OCI-LY3 (cell line): Measurements from ENCODE around the gene UBTD1.

Experiments used
- EZH2phosphoT487 ChIP-seq: fragments of 200-600 bp; shearing (Covaris generic); IDR thresholded peaks from 2 replicates; pipeline ENCODE4 v1.6.1; 2018; ENCODE audit warnings: antibody characterized with exemption, mixed run types, low read depth
- TF ChIP-seq, protein P1 (sequence below): fragments of 200-600, 300-600 bp; sonication (generic); IDR thresholded peaks from 2 replicates; pipeline ENCODE4 v1.5.1; 2014; ENCODE audit warnings: antibody characterized with exemption, low read length, low read depth

DNA sequence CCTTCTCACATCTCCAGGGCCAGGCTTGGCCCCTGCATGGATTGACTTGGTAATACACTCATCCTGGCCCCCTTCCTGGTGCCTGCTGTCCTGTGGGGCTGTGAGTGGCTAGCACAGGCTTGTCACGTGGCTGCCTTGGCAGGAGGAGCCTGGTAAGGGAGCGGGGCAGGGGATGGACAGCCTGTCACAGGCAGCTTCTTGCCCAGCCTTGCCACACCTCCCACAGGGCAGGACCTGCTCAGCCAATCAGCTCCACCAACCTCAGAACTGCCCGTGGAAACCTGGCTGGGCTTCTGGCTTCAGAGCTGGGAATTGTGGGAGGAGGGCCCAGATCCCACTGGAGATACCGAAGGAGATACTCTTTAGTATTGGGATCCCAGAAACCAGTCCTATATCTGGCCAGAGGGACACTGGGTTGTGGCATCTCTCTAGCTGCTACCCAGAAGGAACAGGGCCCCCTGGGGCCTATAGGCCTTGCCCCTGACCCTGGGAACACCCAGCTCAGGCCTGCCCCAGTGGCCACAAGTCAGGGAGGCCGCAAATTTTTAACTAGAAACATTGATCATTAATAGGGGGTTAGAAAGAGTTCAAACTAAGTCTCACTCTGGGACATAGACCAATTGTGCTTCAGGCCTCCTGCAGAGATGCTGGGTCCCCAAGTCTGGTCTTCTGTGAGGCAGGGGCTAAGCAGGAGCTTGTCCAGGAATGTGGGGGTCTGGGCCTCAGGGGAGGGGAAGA, 85.5 kb downstream of the UBTD1 start, which contains the start of gene HOGA1:
- TF ChIP-seq, protein P1, sequence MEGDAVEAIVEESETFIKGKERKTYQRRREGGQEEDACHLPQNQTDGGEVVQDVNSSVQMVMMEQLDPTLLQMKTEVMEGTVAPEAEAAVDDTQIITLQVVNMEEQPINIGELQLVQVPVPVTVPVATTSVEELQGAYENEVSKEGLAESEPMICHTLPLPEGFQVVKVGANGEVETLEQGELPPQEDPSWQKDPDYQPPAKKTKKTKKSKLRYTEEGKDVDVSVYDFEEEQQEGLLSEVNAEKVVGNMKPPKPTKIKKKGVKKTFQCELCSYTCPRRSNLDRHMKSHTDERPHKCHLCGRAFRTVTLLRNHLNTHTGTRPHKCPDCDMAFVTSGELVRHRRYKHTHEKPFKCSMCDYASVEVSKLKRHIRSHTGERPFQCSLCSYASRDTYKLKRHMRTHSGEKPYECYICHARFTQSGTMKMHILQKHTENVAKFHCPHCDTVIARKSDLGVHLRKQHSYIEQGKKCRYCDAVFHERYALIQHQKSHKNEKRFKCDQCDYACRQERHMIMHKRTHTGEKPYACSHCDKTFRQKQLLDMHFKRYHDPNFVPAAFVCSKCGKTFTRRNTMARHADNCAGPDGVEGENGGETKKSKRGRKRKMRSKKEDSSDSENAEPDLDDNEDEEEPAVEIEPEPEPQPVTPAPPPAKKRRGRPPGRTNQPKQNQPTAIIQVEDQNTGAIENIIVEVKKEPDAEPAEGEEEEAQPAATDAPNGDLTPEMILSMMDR = no peak
- TF ChIP-seq EZH2phosphoT487 = no peak
